Effector memory CD4-positive, alpha-beta T cell (primary cell): ENCODE data around the gene RCN1.

Source experiments
- DNase-seq, 3 donors: peaks; one replicate each; pipeline ENCODE4 v3.0.0-alpha.2; 2020
- H3K27ac ChIP-seq: 2 replicates; pipeline ENCODE4 v1.7.0; 2013; ENCODE audit warnings: mild to moderate bottlenecking, low read length, moderate library complexity; ENCODE audit not compliant: insufficient read depth, poor library complexity, severe bottlenecking
- H3K27me3 ChIP-seq: replicated peaks from 2 replicates; pipeline ENCODE4 v1.7.0; 2013; ENCODE audit warnings: mild to moderate bottlenecking, low read length; ENCODE audit not compliant: insufficient read depth, control insufficient read depth, poor library complexity, severe bottlenecking
- H3K36me3 ChIP-seq: 2 replicates; pipeline ENCODE4 v1.7.0; 2013; ENCODE audit warnings: mild to moderate bottlenecking, low read length, moderate library complexity; ENCODE audit not compliant: control insufficient read depth, insufficient read depth
- H3K4me1 ChIP-seq: 2 replicates; pipeline ENCODE4 v1.7.0; 2013; ENCODE audit warnings: low read length, mild to moderate bottlenecking; ENCODE audit not compliant: control insufficient read depth, insufficient read depth, poor library complexity, severe bottlenecking
- H3K4me3 ChIP-seq: 2 replicates; pipeline ENCODE4 v1.7.0; 2013; ENCODE audit warnings: low read length, low read depth, mild to moderate bottlenecking; ENCODE audit not compliant: insufficient read depth, poor library complexity, severe bottlenecking
- H3K9me3 ChIP-seq: 2 replicates; pipeline ENCODE4 v1.7.0; 2013; ENCODE audit warnings: mild to moderate bottlenecking, low read length, moderate library complexity; ENCODE audit not compliant: control insufficient read depth

The RCN1 gene

GRCh38 chr11:32073644-32074026 is 17.2 kb upstream of the RCN1 start:
- H3K27ac ChIP-seq, result no peak overlapping the region
- H3K4me1 ChIP-seq, result no peaks in the 10 kb centered on the region
- H3K27me3 ChIP-seq, result no peaks in the 10 kb centered on the region
- DNase-seq, result no peak
- H3K36me3 ChIP-seq, result no peaks in the 10 kb centered on the region
- no peaks in the 10 kb centered on the region for H3K9me3 ChIP-seq
- H3K4me3 ChIP-seq, result no peak overlapping the region

DNA sequence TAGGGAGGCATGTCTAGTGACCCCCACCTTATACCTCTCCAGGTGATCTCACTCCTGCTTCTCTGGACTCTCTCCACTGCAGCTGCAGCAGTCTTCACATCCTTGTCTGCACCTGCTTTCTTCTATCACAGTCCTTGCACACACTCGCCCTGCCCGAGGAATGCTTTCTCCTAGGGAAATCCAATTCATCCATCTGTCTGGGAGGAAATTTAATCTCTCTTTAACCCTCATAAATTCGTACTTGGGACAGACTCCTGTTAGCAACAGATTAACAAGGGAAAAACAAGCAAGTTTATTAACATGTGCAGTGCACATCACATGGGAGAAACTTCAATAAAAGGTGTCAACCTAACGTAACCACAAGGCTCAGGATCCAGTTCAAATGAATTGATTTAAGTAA is 11.3 kb upstream of the RCN1 start:
- no peak for DNase-seq
- Histone ChIP-seq H3K27me3 (no peaks in the 10 kb centered on the region), H3K9me3 (no peaks in the 10 kb centered on the region), H3K4me1 (no peaks in the 10 kb centered on the region), H3K36me3 (no peaks in the 10 kb centered on the region), H3K27ac (no peak overlapping the region), H3K4me3 (no peak overlapping the region)

DNA sequence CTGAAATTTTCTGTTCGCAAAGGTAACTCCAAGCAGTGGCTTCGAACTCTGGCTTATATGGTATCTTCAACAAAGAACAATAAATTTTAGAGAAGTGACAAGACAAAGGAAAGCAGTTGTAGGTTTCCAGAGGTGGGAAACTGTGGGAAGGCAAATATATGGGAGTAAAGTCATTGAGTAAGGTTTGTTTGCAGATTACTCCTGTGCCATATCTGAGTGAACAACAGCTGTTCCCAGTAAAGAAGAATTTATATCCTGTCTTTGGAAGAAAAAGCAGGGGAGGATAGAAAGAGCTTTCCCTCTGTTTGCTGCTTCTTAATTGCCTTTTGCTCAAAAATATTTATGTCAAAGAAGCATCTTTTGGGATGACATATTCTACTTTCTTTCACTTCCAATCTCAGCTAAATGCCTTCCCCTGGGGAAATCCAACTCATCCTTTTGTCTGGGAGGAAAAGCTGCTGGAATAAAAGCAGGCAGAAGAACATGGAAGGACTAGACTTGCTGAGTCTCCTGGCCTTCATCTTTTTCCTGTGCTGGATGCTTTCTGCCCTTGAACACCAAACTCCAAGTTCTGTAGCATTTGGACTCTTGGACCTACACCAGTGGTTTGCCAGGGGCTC is 10.4 kb upstream of the RCN1 start:
- Histone ChIP-seq H3K4me1 (no peaks in the 10 kb centered on the region), H3K27me3 (no peaks in the 10 kb centered on the region), H3K4me3 (no peak overlapping the region), H3K27ac (no peak overlapping the region), H3K36me3 (no peaks in the 10 kb centered on the region), H3K9me3 (no peaks in the 10 kb centered on the region)
- no peak for DNase-seq

DNA sequence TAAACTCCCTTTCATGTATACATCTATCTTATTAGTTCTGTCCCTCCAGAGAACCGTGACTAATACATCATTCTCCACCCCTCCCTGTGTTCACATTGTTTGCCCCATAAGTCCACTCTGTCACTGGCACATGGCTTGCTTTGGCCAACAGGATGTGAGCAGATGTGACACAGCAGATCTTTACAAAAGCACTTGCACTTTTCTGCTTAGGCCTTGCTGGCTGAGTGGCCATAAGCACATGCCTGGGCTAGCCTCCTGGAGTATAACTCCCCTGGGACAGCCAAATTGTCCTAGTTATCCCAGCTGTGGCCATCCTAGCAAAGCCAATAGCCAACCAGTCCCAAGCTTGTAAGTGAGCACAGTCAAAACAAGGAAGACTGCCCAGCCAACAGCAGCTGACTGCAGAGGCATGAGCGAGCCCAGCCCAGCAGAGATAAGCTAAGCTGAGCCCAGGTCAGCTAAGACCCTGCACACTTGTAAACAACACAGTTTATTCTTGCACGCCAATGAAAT is 9.7 kb upstream of the RCN1 start:
- Histone ChIP-seq H3K4me3 (no peak overlapping the region), H3K9me3 (no peaks in the 10 kb centered on the region), H3K4me1 (no peaks in the 10 kb centered on the region), H3K36me3 (no peaks in the 10 kb centered on the region), H3K27ac (no peak overlapping the region), H3K27me3 (no peaks in the 10 kb centered on the region)
- no peak for DNase-seq

- no peaks in the 10 kb centered on the region for H3K9me3 ChIP-seq
- no peak overlapping the region for H3K4me3 ChIP-seq
- no peaks in the 10 kb centered on the region for H3K27me3 ChIP-seq
- H3K4me1 ChIP-seq, result no peaks in the 10 kb centered on the region
- no peaks in the 10 kb centered on the region for H3K36me3 ChIP-seq
- no peak for DNase-seq
- no peak overlapping the region for H3K27ac ChIP-seq
Measured at GRCh38 chr11:32081901-32082300, 9.0 kb upstream of the RCN1 start.

- Histone ChIP-seq H3K27me3 (no peaks in the 10 kb centered on the region), H3K27ac (no peak overlapping the region), H3K9me3 (no peaks in the 10 kb centered on the region), H3K36me3 (no peaks in the 10 kb centered on the region), H3K4me1 (no peaks in the 10 kb centered on the region), H3K4me3 (no peak overlapping the region)
- no peak for DNase-seq
Measured at GRCh38 chr11:32082346-32082986, 8.4 kb upstream of the RCN1 start.

GRCh38 chr11:32087597-32087996 is 3.3 kb upstream of the RCN1 start:
- H3K27ac ChIP-seq, result no peak overlapping the region
- H3K4me1 ChIP-seq, result peaks cover 8% of the 10 kb centered on the region
- no peak for DNase-seq
- no peak overlapping the region for H3K4me3 ChIP-seq
- H3K36me3 ChIP-seq, result no peaks in the 10 kb centered on the region
- H3K27me3 ChIP-seq, result no peaks in the 10 kb centered on the region
- no peaks in the 10 kb centered on the region for H3K9me3 ChIP-seq

GRCh38 chr11:32088117-32088941 is 2.5 kb upstream of the RCN1 start:
- Histone ChIP-seq H3K27ac (no peak overlapping the region), H3K27me3 (no peaks in the 10 kb centered on the region), H3K36me3 (no peaks in the 10 kb centered on the region), H3K4me1 (peaks cover 8% of the 10 kb centered on the region), H3K9me3 (no peaks in the 10 kb centered on the region), H3K4me3 (no peak overlapping the region)
- no peak for DNase-seq

DNA sequence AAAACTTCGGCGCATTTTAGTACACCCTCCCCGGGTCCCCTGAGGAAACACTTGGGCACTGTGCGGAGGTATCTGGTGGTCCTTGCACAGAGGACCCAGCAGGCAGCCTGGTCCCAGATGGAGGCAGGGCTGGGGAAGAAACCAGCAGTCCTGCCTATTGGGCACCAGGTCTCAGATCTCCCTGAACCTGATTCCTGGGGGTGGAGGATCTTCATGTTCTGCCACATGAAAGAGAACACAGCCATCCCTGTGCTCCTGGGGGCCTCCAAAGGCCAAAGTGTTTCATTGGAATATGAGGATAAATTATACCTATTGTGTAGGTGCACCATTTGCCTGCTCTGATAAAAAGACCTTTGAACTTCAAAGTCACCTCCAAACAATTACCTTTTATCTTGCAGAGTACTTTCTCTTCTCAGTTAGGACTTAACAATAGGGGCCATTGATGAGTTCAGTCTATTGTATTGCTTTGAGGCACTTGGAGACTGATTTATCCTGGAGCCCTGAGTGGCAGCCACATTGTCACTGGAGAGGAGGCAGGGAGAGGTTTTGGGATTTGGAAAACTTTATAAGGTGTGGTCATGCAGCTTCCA is 1.8 kb downstream of the RCN1 start:
- Histone ChIP-seq H3K27me3 (no peaks in the 10 kb centered on the region), H3K4me3 (no peak overlapping the region), H3K36me3 (no peaks in the 10 kb centered on the region), H3K4me1 (peaks cover 8% of the 10 kb centered on the region), H3K27ac (no peak overlapping the region), H3K9me3 (no peaks in the 10 kb centered on the region)
- DNase-seq, result no peak

- no peaks in the 10 kb centered on the region for H3K27me3 ChIP-seq
- H3K4me3 ChIP-seq, result no peak overlapping the region
- no peak for DNase-seq
- H3K4me1 ChIP-seq, result peaks cover 8% of the 10 kb centered on the region
- H3K36me3 ChIP-seq, result no peaks in the 10 kb centered on the region
- no peaks in the 10 kb centered on the region for H3K9me3 ChIP-seq
- no peak overlapping the region for H3K27ac ChIP-seq
Measured at GRCh38 chr11:32094923-32095322, 4.0 kb downstream of the RCN1 start.
